Activated CD8-positive, alpha-beta memory T cell treated with anti-CD3 and anti-CD28 coated beads, Interleukin-2, amount 50 U/mL, for 24 hours (primary cell): Measurements from ENCODE around the gene SLC25A21.
"Not testable (repeated sequence)": the region's sequence is repeated elsewhere in the genome, so short reads cannot be mapped to it uniquely, and the experiment has no call there.

Experiments used
- DNase-seq: peaks from one replicate; pipeline ENCODE4 v3.0.0-alpha.2; 2020; ENCODE audit errors: extremely low read depth

Gene SLC25A21

DNA sequence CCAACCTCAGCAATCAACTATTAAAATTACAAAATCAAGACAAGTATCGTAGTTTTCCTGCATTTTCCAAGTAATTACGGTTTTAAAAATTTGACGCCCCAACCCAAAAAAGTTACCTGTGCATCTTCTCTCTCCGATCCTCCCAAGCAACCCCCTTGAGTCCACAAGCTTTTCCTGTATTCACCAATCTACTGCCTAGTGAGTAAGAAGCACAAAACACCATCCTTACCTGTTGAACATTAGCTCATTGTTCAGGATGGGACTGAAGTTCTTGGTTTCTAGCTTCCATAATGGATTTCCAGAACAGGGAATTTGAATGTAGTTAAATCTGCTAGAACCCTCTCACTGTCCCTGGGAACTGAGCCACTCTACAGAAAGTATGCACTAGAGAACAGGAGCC, 348.8 kb downstream of the SLC25A21 start:
- no peak for DNase-seq

GRCh38 chr14:36822685-36823084, 349.7 kb downstream of the SLC25A21 start:
- no peak for DNase-seq

DNA sequence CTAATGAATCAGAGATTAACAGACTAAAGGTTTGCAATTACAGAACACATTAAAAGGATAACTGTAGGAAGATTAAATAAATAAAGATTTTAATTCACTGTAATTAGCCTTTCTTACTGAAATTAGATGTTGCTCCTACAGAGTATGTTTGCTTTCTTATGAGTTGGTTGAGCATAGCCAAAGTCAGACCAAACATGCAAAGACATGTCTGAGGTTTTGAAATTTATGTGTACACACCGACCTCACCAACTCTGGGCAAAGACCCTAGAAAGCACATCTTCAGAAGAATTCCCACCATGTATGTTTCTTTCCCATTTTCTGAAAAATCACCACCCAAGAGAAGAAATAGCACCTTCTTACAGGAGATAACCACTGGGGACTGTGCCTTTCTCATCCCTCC, 351.5 kb downstream of the SLC25A21 start:
- no peak for DNase-seq

DNA sequence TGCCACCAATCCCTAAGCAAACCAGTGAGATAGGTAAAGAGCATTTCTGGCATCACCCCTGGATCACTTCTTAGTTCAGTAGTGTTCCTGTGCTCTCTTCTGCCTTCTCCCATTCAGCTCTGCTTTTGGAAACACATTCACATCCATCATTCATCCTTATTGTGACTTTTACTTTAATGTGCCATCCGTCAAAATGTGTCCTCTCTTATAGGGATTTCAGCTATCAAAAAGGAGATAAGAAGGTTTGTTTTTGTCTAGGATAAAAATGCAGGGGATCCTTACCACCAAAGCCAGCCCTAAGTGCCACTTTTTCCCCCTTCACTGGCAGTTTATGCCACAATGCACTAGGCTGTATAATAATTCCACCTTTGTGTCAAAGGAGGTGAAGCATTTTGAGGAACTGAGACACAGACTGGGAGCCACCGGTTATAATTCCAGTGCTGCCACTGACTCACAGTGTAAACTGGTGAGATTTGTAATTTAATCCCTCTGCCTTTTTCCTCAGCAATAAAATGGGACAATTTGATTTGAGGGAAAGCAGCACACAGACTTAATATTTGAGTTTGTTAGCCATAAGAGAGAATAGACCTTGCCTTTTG, 352.2 kb downstream of the SLC25A21 start:
- no peak for DNase-seq

GRCh38 chr14:36818794-36819384, 353.5 kb downstream of the SLC25A21 start:
- no peak for DNase-seq

GRCh38 chr14:36818246-36818645, 354.2 kb downstream of the SLC25A21 start:
- no peak for DNase-seq

DNA sequence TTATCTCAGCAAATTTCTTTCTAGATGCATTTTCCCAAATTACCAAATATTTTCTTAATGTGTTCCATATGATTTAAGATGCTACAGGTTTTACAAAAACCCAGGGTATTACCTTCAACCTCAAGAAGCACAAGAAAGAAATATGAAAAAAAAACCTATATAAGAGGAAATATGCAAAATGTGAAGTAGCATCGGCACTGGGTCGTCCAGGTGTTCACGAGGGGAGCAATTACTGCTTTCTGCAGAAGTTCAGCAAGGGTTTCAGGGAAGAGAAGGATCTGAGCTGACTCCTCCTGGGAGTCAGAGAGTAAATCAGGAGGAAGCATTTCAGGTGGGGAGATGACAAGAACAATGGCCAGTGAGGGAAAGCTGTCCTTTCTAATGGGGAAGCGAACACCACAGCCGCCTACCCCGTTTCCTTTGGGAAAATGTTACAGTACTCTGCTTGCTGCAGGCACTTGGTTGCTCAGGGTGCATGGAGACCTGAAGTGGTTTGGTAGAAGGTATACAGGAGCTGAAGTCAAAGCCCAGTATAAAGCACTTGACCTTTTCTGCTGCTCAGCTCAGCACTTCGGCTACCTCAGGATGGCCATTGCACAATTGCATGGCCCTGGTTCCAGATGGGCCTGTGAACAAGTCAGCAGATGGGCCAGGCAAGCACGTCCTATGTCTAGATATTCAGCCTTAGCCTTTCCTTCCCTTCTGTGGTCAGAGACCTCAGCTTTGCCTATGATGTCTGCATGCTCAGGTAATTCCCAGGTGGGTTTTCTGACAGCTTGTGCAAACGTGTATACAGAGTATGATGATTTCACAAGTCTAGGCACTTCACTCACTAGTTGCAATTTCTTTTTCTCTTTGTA, 355.1 kb downstream of the SLC25A21 start:
- DNase-seq, result no peak

- no peak for DNase-seq
Observed at GRCh38 chr14:36816481-36816880, 355.9 kb downstream of the SLC25A21 start.

DNA sequence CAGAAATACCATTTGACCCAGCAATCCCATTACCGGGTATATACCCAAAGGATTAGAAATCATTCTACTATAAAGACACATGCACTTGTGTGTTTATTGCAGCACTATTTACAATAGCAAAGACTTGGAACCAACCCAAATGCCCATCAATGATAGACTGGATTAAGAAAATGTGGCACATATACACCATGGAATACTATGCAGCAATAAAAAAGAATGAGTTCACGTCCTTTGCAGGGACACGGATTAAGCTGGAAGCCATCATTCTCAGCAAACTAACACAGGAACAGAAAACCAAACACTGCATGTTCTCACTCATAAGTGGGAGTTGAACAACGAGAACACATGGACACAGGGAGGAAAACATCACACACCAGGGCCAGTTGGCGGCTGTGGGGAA, 357.6 kb downstream of the SLC25A21 start:
- not testable (repeated sequence) for DNase-seq

DNA sequence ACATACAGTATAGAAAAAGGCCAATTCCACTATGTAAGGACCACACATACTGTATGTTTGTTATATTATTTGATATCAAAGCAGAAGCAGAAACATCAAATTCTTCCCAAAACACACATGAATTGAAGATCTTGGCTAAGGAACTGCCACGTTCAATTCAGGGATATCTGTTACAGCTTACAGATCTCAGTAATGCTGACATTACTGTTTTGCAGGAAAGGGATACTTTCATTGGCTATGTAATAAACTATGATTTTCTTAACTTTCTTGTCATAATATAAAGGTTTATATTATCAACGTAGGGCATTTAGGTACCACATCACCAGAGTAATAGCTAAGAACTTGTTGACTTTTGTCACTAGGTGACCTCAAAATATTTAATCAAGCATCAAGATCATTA, 362.2 kb downstream of the SLC25A21 start:
- no peak for DNase-seq

GRCh38 chr14:36807727-36808126, 364.7 kb downstream of the SLC25A21 start:
- no peak for DNase-seq

DNA sequence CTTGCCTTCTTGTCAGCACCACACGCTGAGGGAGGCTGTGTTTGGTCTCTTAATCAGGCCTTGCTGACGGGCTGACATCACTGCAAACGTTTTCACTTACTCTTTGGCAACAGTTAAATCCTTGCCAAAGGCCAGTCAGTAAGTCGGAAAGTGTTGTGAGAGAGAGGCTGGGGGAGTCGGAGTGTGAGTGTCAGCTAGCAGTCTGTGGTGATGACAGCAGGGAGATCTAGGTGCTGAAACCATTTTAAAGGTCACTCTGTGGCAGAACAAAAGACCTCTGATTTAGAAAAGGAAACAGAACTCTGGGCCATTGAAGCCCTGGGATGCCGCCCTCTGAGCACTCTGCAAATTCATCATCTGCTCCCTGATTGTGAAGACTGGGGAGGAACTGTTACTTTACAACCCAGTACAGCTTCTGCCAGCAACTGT, 367.3 kb downstream of the SLC25A21 start:
- no peak for DNase-seq

DNA sequence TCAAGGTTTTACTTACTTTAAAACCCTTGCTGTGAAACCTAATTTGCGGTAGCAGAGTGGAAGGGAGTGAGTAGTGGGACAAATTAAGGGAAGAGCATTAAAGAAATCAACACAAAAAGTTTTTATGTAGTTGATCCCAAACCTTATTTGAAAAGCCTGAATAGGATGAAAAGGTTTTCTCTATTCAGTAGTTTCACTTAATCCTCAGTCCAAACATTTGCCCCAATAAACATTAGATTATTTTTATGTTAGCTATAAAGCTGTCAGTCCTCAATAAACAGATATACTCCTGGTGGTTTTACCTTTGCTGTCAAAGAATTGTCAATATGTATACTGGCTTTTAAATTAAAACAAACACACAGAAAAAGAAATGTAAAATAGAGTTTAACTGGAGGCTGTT, 374.8 kb downstream of the SLC25A21 start:
- no peak for DNase-seq

GRCh38 chr14:36791402-36791801, 381.0 kb downstream of the SLC25A21 start:
- no peak for DNase-seq

DNA sequence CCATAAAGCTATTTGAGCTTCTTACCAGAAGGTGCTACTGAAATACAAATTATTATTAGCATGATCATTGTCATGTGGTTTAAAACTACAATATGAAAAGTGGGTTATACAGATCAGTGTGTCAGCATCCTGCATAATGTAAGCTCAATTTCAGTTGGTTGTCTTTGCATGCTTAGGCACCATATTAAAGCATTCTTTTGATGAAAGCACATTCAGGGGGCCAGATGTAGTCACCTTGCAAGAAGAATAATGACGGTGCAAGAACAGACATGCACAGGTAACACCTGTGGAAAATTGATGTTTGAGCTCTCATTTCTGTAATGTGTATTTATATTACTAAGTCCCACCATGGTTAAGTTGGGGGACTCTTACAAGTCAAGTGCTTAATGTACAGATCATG, 386.9 kb downstream of the SLC25A21 start:
- no peak for DNase-seq

DNA sequence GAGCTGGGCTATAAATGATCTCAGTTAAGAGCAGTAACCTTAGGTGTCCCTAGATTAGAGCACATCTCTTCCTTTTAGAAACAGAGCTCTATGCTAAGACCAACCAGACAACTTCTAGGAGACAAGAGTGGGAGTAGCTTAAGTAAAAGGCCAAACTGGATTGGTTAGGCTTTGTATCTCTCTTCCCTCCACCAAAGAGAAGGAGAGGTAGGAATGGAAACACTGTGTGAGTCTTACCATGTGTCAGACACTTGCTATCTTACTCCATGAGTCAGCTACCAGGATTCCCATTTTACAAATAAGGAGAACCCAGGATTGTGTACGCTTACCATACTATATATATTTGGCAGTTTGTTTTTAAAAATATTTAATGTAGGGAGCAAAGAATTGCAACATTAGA, 387.9 kb downstream of the SLC25A21 start:
- no peak for DNase-seq

GRCh38 chr14:36781897-36782296, 390.5 kb downstream of the SLC25A21 start:
- DNase-seq, result no peak

DNA sequence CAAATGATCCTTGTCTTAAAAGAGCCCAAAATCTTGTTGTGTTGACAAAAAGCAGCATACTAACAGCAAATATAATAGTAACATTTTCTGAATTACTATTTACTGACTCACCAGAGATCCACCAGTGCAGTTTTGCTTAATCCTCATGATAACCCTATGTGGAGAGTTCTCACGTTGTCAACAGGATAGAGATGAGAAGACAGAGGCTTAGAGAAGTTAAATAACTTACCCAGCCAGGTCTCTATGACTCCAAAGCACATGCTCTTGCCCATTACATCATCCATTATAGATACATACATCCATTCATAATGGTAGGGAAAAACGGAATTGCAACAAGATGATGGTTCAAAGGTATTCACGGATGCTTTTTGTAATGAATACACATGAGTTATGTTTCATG, 398.8 kb downstream of the SLC25A21 start:
- no peak for DNase-seq

- no peak for DNase-seq
Observed at GRCh38 chr14:36773136-36773540, 399.3 kb downstream of the SLC25A21 start.

GRCh38 chr14:36771028-36771640, 401.3 kb downstream of the SLC25A21 start:
- DNase-seq, result no peak

GRCh38 chr14:36768638-36769337, 403.6 kb downstream of the SLC25A21 start:
- DNase-seq, result no peak
